C4-2B (cell line): ENCODE measurements around the gene RO60.

Experiments
- CTCF ChIP-seq: fragments of 450-650 bp; conservative IDR thresholded peaks from 2 replicates; pipeline ENCODE4 v1.5.1; 2017; ENCODE audit warnings: mild to moderate bottlenecking
- ZFX ChIP-seq: fragments of 450-650 bp; IDR thresholded peaks from 2 replicates; pipeline ENCODE4 v1.6.1; 2017

DNA sequence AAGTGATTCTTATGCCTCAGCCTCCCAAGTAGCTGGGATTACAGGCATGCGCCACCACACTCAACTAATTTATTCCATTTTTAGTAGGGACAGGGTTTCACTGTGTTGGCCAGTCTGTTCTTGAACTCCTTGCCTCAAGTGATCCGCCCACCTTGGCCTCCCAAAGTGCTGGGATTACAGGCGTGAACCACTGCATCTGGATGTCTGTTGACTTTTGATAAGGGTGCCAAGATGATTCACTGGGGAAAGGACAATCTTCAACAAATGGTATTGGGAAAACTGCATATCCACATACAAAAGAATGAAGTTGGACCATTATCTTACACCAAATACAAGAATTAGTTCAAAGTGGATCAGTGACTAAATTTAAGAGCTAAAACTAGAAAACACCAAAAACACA, 19.8 kb downstream of the RO60 start:
- no peak for TF ChIP-seq CTCF
- no peak for TF ChIP-seq ZFX
